ENCODE measurements around the gene CNOT8.

The CNOT8 gene

DNA sequence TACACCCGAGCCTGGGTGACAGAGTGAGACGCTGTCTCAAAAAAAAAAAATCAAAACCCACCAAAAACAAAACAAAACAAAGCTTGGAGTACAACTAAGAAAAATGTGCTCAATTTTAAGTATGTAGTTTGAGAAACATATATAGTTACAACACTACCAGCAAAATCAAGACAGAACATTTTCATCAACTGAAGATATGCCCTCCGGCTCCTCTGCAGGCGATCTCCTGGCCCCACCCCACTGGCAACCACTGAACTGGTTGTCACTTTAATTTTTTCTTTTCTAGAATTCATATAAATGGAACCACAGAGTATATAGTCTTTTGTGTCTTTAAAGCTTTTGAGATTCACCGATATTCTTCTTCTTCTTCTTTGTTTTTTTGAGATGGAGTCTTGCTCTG lies 35.0 kb downstream of the CNOT8 start:
- no peak for TF ChIP-seq EZH2phosphoT487 (IDR thresholded peaks at IDR 0.05; ENCODE audit: low read depth)
- TF ChIP-seq, protein P1, sequence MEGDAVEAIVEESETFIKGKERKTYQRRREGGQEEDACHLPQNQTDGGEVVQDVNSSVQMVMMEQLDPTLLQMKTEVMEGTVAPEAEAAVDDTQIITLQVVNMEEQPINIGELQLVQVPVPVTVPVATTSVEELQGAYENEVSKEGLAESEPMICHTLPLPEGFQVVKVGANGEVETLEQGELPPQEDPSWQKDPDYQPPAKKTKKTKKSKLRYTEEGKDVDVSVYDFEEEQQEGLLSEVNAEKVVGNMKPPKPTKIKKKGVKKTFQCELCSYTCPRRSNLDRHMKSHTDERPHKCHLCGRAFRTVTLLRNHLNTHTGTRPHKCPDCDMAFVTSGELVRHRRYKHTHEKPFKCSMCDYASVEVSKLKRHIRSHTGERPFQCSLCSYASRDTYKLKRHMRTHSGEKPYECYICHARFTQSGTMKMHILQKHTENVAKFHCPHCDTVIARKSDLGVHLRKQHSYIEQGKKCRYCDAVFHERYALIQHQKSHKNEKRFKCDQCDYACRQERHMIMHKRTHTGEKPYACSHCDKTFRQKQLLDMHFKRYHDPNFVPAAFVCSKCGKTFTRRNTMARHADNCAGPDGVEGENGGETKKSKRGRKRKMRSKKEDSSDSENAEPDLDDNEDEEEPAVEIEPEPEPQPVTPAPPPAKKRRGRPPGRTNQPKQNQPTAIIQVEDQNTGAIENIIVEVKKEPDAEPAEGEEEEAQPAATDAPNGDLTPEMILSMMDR (IDR thresholded peaks at IDR 0.05; ENCODE audit: low read depth, low read length), result no peak
- Histone ChIP-seq H3K27me3 (ENCODE audit: low read depth, low read length) (no peaks in the 10 kb centered on the region), H4K20me1 (ENCODE audit: insufficient read depth, low read length) (no peaks in the 10 kb centered on the region), H3K4me2 (ENCODE audit: low read length) (no peak overlapping the region), H3K4me3 (ENCODE audit: low read length) (no peak overlapping the region), H3K36me3 (replicated peaks; ENCODE audit: low read depth, low read length) (peaks cover 40% of the 10 kb centered on the region), H3K79me2 (ENCODE audit: low read length) (no peaks in the 10 kb centered on the region), H3K9me3 (ENCODE audit: insufficient read depth, low read length) (no peaks in the 10 kb centered on the region), H3K4me1 (ENCODE audit: low read length) (no peaks in the 10 kb centered on the region), H3K27ac (ENCODE audit: low read length) (no peak overlapping the region), H2AFZ (ENCODE audit: low read depth, low read length) (no peak overlapping the region), H3K9ac (ENCODE audit: low read length) (no peak overlapping the region)

DNA sequence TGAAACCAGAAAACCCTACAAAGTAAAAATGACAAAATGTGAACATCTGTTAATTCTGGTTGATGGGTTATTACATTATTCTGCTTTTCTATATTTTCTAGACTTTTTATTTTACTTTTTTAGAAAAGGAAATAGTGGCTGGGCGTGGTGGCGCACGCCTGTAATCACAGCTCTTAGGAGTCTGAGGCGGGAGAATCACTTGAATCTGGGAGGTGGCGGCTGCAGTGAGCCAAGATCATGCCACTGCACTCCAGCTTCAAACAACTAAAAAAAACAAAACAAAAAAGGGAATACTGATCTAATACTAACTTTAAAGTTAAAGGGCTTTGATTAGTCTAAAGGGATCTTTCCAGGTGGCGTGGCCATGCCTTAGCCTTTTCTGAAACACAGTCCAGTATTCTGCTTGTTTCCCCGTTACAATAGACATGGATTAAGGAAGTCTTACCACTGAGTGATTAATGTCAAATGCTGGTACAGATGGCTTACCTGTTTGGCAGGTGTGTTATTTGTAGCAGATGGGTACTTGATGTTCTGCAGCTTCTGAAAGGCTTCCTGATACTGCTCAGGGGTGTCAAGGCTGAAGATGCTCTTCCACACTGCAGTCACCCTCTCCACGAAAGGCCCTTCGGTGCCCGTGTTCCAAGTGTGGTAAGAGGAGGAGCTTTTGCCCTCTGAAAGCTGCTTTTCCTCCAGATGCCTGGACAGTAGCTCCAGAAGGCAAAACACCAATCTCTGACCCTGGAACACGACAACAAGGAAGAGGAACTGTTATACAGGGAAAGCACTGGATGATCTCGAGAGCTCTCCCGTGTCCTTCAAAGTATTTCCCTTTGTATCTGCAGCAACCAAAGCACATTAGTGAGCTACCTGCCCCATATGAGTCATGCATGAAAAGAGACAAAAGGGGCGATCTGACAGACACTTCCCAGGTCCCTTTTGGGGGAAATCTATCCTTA lies 37.5 kb downstream of the CNOT8 start:
- Histone ChIP-seq H3K4me1 (ENCODE audit: low read length) (no peaks in the 10 kb centered on the region), H4K20me1 (ENCODE audit: insufficient read depth, low read length) (no peaks in the 10 kb centered on the region), H2AFZ (ENCODE audit: low read depth, low read length) (no peak overlapping the region), H3K27me3 (ENCODE audit: low read depth, low read length) (no peaks in the 10 kb centered on the region), H3K36me3 (replicated peaks; ENCODE audit: low read depth, low read length) (peaks cover 48% of the 10 kb centered on the region), H3K9me3 (ENCODE audit: insufficient read depth, low read length) (no peaks in the 10 kb centered on the region), H3K9ac (ENCODE audit: low read length) (no peak overlapping the region), H3K79me2 (ENCODE audit: low read length) (no peaks in the 10 kb centered on the region), H3K4me2 (ENCODE audit: low read length) (no peak overlapping the region), H3K27ac (ENCODE audit: low read length) (no peak overlapping the region), H3K4me3 (ENCODE audit: low read length) (no peak overlapping the region)
- TF ChIP-seq, protein P1 (IDR thresholded peaks at IDR 0.05; ENCODE audit: low read depth, low read length), result no peak

DNA sequence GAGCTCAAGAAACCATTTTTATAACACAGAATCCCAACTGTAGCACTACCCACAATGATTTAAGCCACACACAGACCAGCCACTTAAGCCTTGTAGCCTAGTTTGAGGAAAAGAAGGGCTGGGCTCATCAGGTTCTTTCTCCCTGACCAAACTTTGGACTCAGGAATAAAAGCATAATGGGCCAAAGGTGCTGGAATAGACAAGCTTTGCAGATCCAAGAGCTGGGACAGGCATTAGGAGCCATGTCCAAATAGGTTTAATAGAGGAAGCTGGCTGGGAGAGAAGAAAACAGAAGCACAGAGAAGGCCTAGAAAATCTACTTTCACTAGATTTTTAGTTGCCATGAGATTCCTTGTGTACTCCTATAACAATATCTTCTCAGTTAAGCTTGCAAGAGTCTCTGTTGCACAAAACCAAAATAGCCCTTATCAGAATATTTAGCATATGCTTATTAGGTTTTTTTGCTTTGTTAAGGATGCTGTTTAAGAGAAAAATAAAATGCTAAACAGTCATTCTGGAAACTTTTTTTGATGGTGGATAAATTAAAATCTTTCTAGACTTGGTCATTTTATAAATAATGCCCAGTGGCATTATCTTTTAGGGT lies 38.2 kb downstream of the CNOT8 start:
- H3K36me3 ChIP-seq (replicated peaks; ENCODE audit: low read depth, low read length), result peaks cover 46% of the 10 kb centered on the region
- no peak for TF ChIP-seq EZH2phosphoT487 (IDR thresholded peaks at IDR 0.05; ENCODE audit: low read depth)
- TF ChIP-seq, protein P1 (IDR thresholded peaks at IDR 0.05; ENCODE audit: low read depth, low read length), result no peak
- H3K4me2 ChIP-seq (ENCODE audit: low read length), result no peak overlapping the region
- H3K27me3 ChIP-seq (ENCODE audit: low read depth, low read length), result no peaks in the 10 kb centered on the region
- no peaks in the 10 kb centered on the region for H4K20me1 ChIP-seq (ENCODE audit: insufficient read depth, low read length)
- no peaks in the 10 kb centered on the region for H3K9me3 ChIP-seq (ENCODE audit: insufficient read depth, low read length)
- H3K9ac ChIP-seq (ENCODE audit: low read length), result no peak overlapping the region
- no peaks in the 10 kb centered on the region for H3K4me1 ChIP-seq (ENCODE audit: low read length)
- no peak overlapping the region for H3K4me3 ChIP-seq (ENCODE audit: low read length)
- H3K79me2 ChIP-seq (ENCODE audit: low read length), result no peaks in the 10 kb centered on the region
- no peak overlapping the region for H3K27ac ChIP-seq (ENCODE audit: low read length)
- H2AFZ ChIP-seq (ENCODE audit: low read depth, low read length), result no peak overlapping the region

DNA sequence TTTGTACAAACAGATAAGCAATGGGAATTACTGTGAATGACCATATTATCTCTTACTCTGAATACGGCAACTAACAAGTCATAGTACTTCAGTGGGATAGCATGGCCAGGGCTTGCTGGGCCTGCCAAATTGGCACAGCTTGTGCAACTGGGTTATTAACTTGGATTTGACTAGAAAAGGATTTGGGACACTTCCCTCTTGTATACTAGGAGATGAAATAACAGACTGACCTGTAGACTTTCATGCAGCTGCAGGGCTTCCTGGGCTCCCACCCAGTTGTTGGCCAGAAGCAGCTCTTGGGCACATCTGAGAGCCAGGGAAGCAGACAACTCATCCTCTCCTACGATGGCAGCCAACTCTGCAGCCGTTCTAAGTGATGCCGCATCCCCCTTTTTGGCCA lies 39.8 kb downstream of the CNOT8 start:
- Histone ChIP-seq H3K4me2 (ENCODE audit: low read length) (no peak overlapping the region), H3K27ac (ENCODE audit: low read length) (no peak overlapping the region), H3K4me1 (ENCODE audit: low read length) (no peaks in the 10 kb centered on the region), H4K20me1 (ENCODE audit: insufficient read depth, low read length) (no peaks in the 10 kb centered on the region), H3K27me3 (ENCODE audit: low read depth, low read length) (no peaks in the 10 kb centered on the region), H2AFZ (ENCODE audit: low read depth, low read length) (no peak overlapping the region), H3K4me3 (ENCODE audit: low read length) (no peak overlapping the region), H3K9ac (ENCODE audit: low read length) (no peak overlapping the region), H3K79me2 (ENCODE audit: low read length) (no peaks in the 10 kb centered on the region), H3K9me3 (ENCODE audit: insufficient read depth, low read length) (no peaks in the 10 kb centered on the region), H3K36me3 (replicated peaks; ENCODE audit: low read depth, low read length) (peaks cover 44% of the 10 kb centered on the region)
- TF ChIP-seq EZH2phosphoT487 (IDR thresholded peaks at IDR 0.05; ENCODE audit: low read depth), result no peak
- TF ChIP-seq, protein P1 (IDR thresholded peaks at IDR 0.05; ENCODE audit: low read depth, low read length), result no peak

Measured in OCI-LY3 (cell line).